ENCODE data around the gene TBPL2.
A peak's percentile ranks its signal among the peaks of the same experiment; 100 is the strongest.
"Not testable (repeated sequence)": the region's sequence is repeated elsewhere in the genome, so short reads cannot be mapped to it uniquely, and the experiment has no call there.

The TBPL2 gene

DNA sequence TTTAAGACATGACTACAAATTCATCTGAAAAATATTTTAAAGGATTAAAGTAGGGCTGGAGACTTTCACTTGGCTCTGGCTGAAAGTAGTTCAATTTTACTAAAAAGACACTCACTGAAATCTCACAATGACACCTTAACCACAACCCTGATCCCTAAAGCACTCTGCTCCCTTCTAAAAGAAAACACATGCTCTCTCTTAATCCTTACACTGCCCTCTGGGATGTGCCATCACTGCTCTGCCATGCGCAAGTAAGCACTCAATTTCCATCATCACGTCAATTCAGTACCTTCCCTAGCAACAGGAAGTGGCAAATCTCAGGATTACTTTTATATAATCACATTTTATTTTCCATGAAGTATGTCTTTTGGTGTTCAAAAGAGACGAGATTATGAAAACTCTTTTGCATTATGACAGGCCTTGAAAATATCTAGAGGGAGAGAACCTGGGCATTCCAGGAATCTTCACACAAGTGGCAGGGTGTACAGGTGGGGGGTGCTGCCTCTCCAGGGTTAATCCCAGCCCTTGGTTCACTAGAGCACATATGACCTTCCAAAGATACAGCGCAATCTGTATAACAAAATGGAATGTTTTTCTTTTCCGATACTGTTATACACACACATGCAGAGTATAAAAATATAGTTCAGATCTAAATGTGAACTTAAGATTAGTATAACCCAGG, 36.1 kb downstream of the TBPL2 start:
- no peak for DNase-seq (ENCODE audit: low read depth in 2 of 2)

DNA sequence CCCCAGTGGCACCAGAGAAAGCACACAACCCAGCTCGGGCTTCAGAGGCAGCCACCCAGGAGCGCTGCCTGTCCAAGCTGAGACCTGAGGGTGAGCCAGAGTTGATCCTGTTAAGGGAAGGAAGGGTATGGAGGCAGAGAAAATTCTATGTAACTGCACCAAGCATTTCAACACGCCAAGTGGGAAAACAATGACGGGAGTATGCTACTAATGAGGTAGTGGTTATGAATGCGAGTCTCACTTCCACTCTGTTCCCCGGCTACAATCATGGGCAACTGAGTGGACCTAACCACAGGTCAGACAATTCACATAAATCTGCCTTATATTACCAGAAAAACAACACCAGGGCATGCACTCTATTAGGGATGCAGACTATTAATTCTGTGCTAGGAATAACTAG, 38.7 kb downstream of the TBPL2 start:
- DNase-seq (ENCODE audit: low read depth in 2 of 2), result no peak

- no peak for DNase-seq (ENCODE audit: low read depth in 2 of 2)
Measured at GRCh38 chr14:55399852-55400251, 40.6 kb downstream of the TBPL2 start.

GRCh38 chr14:55399183-55399582, 41.2 kb downstream of the TBPL2 start:
- DNase-seq (ENCODE audit: low read depth in 2 of 2), result no peak

DNA sequence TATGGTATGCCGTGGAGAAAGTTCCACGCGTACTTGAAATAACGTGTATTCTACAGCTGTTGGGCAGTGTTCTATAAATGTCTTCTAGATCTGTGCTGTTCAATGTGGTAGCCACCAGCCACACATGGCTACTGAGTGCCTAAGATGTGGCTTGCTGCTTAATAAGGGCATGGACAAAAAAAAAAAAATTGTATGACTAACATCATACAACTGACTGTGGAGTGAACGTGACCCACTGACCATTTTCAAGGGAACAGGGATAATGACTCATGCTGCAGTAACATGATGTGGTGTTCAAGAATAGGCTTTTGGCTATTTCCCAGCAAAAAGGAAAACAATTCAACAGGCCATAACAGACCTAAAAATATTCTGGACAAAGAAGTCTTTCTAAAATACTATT, 41.7 kb downstream of the TBPL2 start:
- DNase-seq (ENCODE audit: low read depth in 2 of 2), result peak; percentile 83 to 84

DNA sequence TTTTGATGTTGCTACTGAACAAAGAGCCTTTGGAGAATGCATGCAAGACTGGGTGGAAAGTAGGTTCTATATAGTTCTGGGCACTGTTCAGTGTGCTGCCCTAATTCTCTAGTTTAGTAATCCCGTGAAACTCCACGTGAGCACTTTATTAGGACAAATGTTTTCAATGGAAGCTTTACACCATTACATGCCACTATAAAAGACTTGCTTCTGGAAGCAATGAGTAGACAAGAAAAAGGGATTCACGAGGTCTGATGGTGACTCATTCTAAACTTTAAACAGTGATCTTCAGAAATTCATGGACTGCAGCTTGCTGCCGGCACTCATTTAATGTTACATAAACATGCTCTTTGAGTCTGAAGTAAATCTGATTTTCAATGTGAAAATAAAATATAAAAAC, 51.1 kb downstream of the TBPL2 start:
- DNase-seq (ENCODE audit: low read depth in 2 of 2), result peak in 1 of 2 experiments; percentile 13

DNA sequence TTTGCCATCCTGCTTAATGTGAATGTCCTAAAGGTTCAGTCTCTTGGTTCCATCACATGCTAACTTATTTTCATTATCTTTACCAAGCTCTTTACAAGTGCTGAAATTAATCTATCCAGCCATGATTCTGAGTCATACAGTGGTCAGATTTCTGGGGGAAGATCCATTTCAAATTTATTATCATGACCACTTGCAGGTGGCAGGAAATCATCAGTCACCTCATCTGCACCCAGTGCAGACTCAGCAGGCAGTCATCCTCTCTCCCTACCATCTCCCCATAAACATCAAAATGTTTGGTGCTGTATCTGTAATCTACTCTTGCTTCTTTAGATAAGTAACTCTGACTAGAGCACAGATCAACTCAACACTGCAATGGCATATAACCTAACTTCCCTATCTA, 52.3 kb downstream of the TBPL2 start:
- peak in 1 of 2 experiments; percentile 5 for DNase-seq (ENCODE audit: low read depth in 2 of 2)

DNA sequence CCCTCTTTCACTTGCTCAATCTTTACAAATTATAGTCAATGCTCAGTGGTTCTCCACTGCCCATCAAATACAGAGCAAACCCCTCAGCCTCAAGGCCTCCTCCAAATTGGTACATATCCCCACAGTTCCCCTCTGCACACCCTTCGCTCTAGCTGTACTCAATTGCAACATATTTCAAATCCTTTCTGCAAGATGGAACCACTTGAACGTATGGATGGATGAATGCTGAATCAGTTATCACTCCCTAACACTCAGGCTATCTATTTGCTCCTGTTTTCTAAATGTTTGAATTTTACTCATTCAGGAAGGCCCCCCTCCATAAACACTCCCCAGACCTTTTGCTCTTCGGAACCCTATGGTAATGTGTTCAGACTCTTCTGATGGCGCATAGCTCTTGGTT, 53.3 kb downstream of the TBPL2 start:
- no peak for DNase-seq (ENCODE audit: low read depth in 2 of 2)

DNA sequence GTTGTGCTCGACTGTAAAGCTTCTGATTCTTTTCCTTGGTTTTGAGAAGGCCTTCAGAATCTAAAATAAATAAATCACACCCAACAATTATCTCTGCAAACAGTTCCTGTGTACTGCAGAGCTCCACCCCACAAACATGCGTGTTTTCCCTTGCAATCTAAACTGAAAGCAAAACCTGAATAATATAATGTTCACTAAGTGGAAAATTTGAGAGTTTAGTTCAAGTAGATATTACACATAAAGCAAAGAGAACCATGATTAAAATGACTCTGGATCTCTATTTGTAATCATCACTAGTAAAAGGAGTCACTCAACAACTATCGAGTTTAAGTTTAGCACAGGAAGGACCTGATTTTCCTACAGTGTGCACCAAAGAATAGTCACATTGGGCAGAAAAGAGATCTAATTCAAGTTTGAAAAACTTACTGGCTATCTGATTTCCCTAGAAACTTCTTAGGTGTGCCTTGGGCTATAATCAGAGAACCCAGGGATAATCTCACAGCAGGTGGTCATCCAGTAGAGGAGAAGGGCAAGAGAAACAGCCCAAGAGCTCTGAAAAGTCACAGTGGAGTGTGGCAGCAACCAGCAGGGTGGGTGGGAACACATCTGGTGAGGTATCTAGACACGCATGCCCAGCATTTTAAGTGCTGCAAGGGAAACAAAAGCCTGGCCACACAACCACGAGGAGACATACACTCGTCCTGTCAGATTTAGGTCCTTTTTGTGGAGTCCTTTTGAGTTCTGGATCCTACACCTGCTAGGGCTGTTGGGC, 54.2 kb downstream of the TBPL2 start:
- no peak for DNase-seq (ENCODE audit: low read depth in 2 of 2)

- DNase-seq (ENCODE audit: low read depth in 2 of 2), result no peak
Measured at GRCh38 chr14:55384536-55384935, 55.9 kb downstream of the TBPL2 start.

- DNase-seq (ENCODE audit: low read depth in 2 of 2), result no peak
Measured at GRCh38 chr14:55383541-55384140, 56.8 kb downstream of the TBPL2 start.

DNA sequence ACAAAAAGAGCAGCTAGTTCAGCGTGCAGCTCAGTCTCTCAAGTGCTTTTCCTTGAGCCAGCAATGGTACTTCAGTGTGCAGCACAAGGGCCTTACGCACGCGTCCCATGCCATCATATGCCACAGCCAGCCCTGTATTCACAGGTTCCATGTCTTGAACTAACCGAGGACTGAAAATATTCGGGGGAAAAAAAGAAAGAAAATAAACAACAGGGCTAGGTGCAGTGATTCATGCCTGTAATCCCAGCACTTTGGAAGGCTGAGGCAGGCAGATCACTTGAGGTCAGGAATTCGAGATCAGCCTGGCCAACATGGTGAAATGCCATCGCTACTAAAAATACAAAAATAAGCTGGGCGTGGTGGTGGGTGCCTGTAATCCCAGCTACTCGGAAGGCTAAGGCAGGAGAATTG, 57.4 kb downstream of the TBPL2 start:
- not testable (repeated sequence) for DNase-seq (ENCODE audit: low read depth in 2 of 2)

DNA sequence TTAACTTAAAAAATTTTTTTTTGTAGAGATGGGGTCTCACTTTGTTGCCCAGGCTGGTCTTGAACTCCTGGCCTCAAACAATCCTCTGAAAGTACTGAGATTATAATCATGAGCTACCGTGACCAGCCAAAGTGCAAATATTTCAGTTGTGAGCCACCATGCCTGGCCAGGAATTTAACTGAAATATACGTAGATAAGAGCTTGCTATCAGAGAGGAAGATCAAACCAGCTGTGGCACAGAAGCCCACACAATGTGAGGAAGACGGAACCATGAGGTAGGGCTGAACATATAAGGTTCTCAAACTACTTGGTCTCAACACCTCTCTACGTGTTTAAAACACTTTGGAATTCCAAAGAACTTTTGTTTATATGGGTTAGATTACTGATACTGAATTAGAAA, 57.9 kb downstream of the TBPL2 start:
- DNase-seq (ENCODE audit: low read depth in 2 of 2), result no peak

DNA sequence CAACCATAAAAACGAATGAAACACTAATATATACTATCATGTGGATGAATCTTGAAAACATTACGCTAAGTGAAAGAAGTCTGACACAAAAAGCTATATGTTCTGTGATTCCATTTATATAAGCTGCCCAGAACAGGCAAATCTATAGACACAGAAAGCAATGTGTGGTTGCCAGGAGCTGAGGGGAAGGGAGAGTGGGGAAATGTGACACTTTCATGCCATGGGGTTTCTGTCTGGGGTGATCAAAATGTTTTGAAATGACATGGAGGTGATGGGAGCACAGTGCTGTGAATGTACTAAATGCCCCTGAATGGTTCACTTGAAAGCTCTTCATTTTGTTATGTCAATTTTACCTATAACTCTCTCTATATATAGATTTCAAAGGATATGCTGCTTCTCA, 58.9 kb downstream of the TBPL2 start:
- no peak for DNase-seq (ENCODE audit: low read depth in 2 of 2)

DNA sequence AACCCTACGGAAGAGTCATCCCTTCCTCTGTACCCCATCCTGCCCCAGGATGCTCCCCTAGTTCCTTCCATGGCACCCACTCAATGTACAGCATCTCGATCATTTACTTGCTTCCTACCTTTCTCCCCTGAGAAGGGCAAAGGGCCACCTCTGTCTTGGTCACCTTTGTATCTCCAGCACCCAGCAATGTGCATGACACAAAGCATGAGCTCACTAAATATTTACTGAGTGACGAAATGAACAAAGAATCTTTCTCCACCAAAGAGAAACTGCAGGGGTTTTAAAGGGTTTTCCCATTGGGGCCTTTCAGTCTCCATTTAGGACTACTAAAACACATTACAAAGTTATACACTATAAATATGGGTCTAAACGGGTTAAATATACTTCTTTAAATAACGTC, 59.4 kb downstream of the TBPL2 start:
- DNase-seq (ENCODE audit: low read depth in 2 of 2), result no peak

GRCh38 chr14:55377236-55377635, 63.2 kb downstream of the TBPL2 start:
- no peak for DNase-seq (ENCODE audit: low read depth in 2 of 2)

DNA sequence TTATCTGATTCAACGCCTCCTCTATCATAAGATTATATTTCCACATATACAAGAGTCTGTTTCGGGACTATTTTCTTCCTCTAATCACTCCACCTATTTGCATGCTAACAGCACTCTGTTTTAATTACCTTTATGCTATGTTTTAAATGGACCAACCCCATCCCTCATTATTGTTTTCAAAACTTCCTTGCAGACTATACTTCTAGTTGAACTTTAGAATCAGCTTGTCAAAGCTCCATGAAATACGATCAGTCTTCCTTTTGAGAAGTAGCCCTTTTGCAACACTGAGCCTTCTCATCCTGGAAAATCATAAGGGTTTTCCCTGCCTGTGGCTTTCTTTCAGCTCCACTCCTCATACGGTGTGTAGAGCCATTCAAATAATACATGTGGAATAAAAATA, 65.6 kb downstream of the TBPL2 start:
- DNase-seq (ENCODE audit: low read depth in 2 of 2), result no peak

- no peak for DNase-seq (ENCODE audit: low read depth in 2 of 2)
Measured at GRCh38 chr14:55373784-55374705, 66.4 kb downstream of the TBPL2 start.

- no peak for DNase-seq (ENCODE audit: low read depth in 2 of 2)
Measured at GRCh38 chr14:55372825-55373224, 67.6 kb downstream of the TBPL2 start.

GRCh38 chr14:55372423-55372822, 68.0 kb downstream of the TBPL2 start:
- no peak for DNase-seq (ENCODE audit: low read depth in 2 of 2)

DNA sequence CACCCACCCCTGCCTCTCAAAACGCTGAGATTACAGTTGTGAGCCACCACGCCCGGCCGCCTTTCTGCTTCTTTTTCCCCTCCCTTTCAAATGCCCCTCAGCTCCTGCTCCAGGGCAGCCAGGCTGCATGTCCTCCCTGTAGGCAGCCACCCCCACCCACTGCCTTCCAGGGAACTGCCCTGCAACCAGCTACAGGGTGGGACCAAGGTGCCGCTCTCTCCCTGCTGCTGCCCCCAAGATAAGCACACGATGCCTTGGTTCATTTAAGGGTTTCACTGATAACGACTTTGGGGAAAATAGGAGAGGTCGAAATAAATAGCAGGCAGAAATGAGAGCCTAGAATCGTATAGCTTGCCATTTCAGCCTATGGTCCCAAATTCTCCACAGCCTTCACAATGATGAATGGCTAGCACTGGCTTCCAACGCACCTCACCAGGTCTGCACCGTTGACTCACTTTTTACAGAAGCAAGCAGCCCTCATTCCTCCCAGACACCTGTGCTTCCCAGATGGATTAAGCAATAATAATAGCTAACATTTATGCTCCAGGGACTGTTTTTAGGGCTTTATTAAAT, 69.4 kb downstream of the TBPL2 start:
- DNase-seq (ENCODE audit: low read depth in 2 of 2), result no peak

GRCh38 chr14:55366271-55366670, 74.1 kb downstream of the TBPL2 start:
- DNase-seq (ENCODE audit: low read depth in 2 of 2), result no peak

Measured in fibroblast of skin of left biceps (primary cell).